ENCODE results near the gene HK2. TPM values are rescaled to one million over a fixed set of nuclear protein-coding genes. Genes with fewer than 3 reads are reported as not detected.

HK2 gene
- total and polyA plus RNA-seq, 2 of the 4 experiments (the other 2 are of a cell fraction) = 17.4 to 20.9 TPM

- no peak overlapping the region for H3K4me3 ChIP-seq (ENCODE audit: insufficient read depth, low read depth, low read length)
- H3K27me3 ChIP-seq (ENCODE audit: control insufficient read depth, insufficient read depth, low read length) = no peaks in the 10 kb centered on the region
- no peaks in the 10 kb centered on the region for H3K9me3 ChIP-seq (ENCODE audit: control insufficient read depth, insufficient read depth, low read length)
- no peak overlapping the region for H2AK9ac ChIP-seq (replicated peaks; ENCODE audit: low read depth, low read length, poor library complexity)
- H3K23ac ChIP-seq (ENCODE audit: low read depth, low read length) = peak overlapping the region; percentile 88
- H3K14ac ChIP-seq (replicated peaks; ENCODE audit: low read depth, low read length) = peak overlapping the region; percentile 75; the same call in 1 of the 2 replicates
- peaks cover 8% of the 10 kb centered on the region; the same call in 1 of the 2 replicates for H4K20me1 ChIP-seq (ENCODE audit: insufficient read depth, low read length)
- peak overlapping the region; percentile 79 for H3K27ac ChIP-seq (ENCODE audit: insufficient read depth, low read length)
- peak overlapping the region; percentile 91 for H4K91ac ChIP-seq (ENCODE audit: insufficient read depth, low read depth, low read length)
- dilution Hi-C loops (cut with HindIII; ENCODE audit: low sequenced_read_pairs, unreplicated experiment) (no loop called here), in situ Hi-C loops (cut with MboI; ENCODE audit: low sequenced_read_pairs) (no loop called here), intact Hi-C loops (cut with micrococcal nuclease) (no loop called here)
- peaks cover 65% of the 10 kb centered on the region for H3K36me3 ChIP-seq (ENCODE audit: control insufficient read depth, insufficient read depth, low read length)
- H3K4ac ChIP-seq (ENCODE audit: low read depth, low read length) = peak overlapping the region; percentile 92
- H2AFZ ChIP-seq (replicated peaks; ENCODE audit: low read length, poor library complexity) = peak overlapping the region; percentile 67
- 100% methylated on average over 2 of the region's 8 CpGs; no CpG with 5 or more reads in 1 of the 2 experiments for WGBS, 2 experiments (ENCODE audit: extremely low coverage in 2 of 2, insufficient read length in 1 of 2)
- no TSS peak for BruUV-seq (replicated peaks)
- peaks cover 18% of the 10 kb centered on the region for H3K4me1 ChIP-seq (ENCODE audit: control insufficient read depth, insufficient read depth, low read length)
- peaks cover 32% of the 10 kb centered on the region for H3K9me1 ChIP-seq (ENCODE audit: insufficient read depth, low read length)
- H3K18ac ChIP-seq (ENCODE audit: low read depth, low read length) = peak overlapping the region; percentile 62
- H3K4me2 ChIP-seq (ENCODE audit: low read depth, low read length) = peak overlapping the region; percentile 6; the same call in 1 of the 2 replicates
- H3K9ac ChIP-seq (ENCODE audit: low read depth, low read length) = peak overlapping the region; percentile 16; the same call in 1 of the 2 replicates
- peak overlapping the region; percentile 93 for H2BK120ac ChIP-seq (ENCODE audit: low read depth, low read length)
- ChIA-PET POLR2A (ENCODE audit: unreplicated experiment) (no interaction called here), CTCF (no interaction called here)
- H2AK5ac ChIP-seq (ENCODE audit: low read depth, low read length) = peak overlapping the region; percentile 93
- H2BK20ac ChIP-seq (ENCODE audit: low read depth, low read length) = peak overlapping the region; percentile 82
- TF ChIP-seq USF2 (IDR thresholded peaks at IDR 0.05; ENCODE audit: low read depth, low read length) (no peak), BHLHE40 (IDR thresholded peaks at IDR 0.05; ENCODE audit: low read depth, low read length) (no peak), ELK1 (IDR thresholded peaks at IDR 0.05; ENCODE audit: borderline replicate concordance, low read depth, low read length) (no peak), CEBPB (IDR thresholded peaks at IDR 0.05; ENCODE audit: low read depth, low read length) (no peak), MXI1 (IDR thresholded peaks at IDR 0.05; ENCODE audit: borderline replicate concordance, low read depth, low read length) (no peak), SMC3 (IDR thresholded peaks at IDR 0.05; ENCODE audit: low read depth, low read length) (no peak), RFX5 (IDR thresholded peaks at IDR 0.05; ENCODE audit: low read depth, low read length) (no peak), RAD21 (IDR thresholded peaks at IDR 0.05; ENCODE audit: low read length) (no peak), MAFK (IDR thresholded peaks at IDR 0.05; ENCODE audit: low read depth, low read length) (no peak), NFE2L2 (IDR thresholded peaks at IDR 0.05; ENCODE audit: low read depth, low read length) (no peak), FOS (IDR thresholded peaks at IDR 0.05; ENCODE audit: low read depth, low read length) (no peak), POLR2A (IDR thresholded peaks at IDR 0.05; ENCODE audit: low read depth, low read length) (no peak), MAZ (IDR thresholded peaks at IDR 0.05; ENCODE audit: borderline replicate concordance, low read depth, low read length) (no peak), CHD1 (IDR thresholded peaks at IDR 0.05; ENCODE audit: low read depth, low read length) (no peak)
- H2BK15ac ChIP-seq (ENCODE audit: low read depth, low read length) = peak overlapping the region; percentile 73; the same call in 2 of the 3 replicates
- H4K5ac ChIP-seq (ENCODE audit: low read depth, low read length) = peak overlapping the region; percentile 41
- H2BK5ac ChIP-seq (ENCODE audit: low read depth, low read length, poor library complexity, severe bottlenecking) = peak overlapping the region; percentile 95
- peak overlapping the region; percentile 23 to 76 for H4K8ac ChIP-seq (ENCODE audit: low read depth in 2 of 2, low read length in 2 of 2)
- DNase-seq (peak; percentile 55), ATAC-seq (ENCODE audit: low read depth) (peak; percentile 55)
- H3K56ac ChIP-seq (ENCODE audit: extremely low read depth, insufficient read depth, low read length) = peak overlapping the region; percentile 45; the same call in 1 of the 2 replicates
- peaks cover 4 to 17% of the 10 kb centered on the region in 2 experiments; a peak in 3 of 4 replicates for H3K79me1 ChIP-seq (ENCODE audit: low read depth in 1 of 2, low read length in 2 of 2)
These were observed 54.2 kb downstream of the HK2 start for GRCh38 chr2:74887960-74888700.

Measured in IMR-90 (cell line).